ENCODE results near the gene MUSK.

DNA sequence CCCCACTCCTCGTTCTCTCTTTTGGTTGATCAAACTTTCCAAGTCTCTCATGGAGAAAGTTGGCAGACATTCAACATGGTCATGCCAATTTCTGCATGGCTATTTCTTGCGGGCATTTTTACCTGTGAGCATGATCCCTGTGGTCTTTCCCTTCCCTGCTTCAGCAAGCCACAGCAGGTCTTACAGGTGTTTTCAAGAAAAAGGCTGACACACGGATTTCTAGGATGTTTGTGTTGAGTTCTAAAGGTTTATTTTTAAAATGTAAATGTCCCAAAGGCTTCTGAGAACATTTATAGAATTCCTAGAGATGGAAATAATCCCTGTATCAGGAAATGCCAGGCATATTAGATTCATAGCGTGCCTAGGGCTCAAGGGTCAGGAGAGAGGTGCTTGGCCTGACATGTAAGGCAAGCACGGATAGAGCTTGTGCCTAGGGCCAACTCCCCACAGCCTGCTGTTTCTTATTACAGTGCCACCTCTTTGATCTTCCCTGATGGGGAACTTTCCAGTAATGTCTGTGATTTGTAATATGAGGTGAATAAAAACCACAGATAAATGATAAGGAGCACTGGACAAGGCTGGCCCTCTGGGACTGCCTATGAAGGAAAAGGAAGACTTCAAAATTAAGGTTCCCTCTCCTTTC is 79.8 kb downstream of the MUSK start:
- TF ChIP-seq CTCF (IDR thresholded peaks at IDR 0.05), result no peak
- TF ChIP-seq EP300 (IDR thresholded peaks at IDR 0.05), result no peak
- TF ChIP-seq POLR2A (IDR thresholded peaks at IDR 0.05), result no peak
- no peak for TF ChIP-seq POLR2AphosphoS5 (IDR thresholded peaks at IDR 0.05)
